IMR-90 (cell line): ENCODE measurements around the gene CSRP1. TPM values are rescaled to one million over a fixed set of nuclear protein-coding genes. Genes with fewer than 3 reads are reported as not detected.

Source experiments
- ATAC-seq: fragments of 200-7000 bp; cut with Tn5 transposase; 2 replicates; pipeline ENCODE4 v1.9.1; 2020; ENCODE audit warnings: low read depth, mild to moderate bottlenecking, moderate library complexity
- BruUV-seq: library from RNA; stranded (reverse); fragments of 400-500 nt; replicated peaks from 2 replicates; lab custom pipeline; 2021; lab: Mats Ljungman, UMichigan
- CTCF ChIA-PET: fragments of 300-600 bp; formaldehyde crosslinking; extraction: SDS; loops from one replicate; lab custom pipeline; 2021; ENCODE audit warnings: antibody characterized with exemption; lab: Yijun Ruan, JAX
- POLR2A ChIA-PET: fragments of 300-600 bp; sonication (Branson Sonifier 250); formaldehyde crosslinking; loops from one replicate; lab custom pipeline; 2022; ENCODE audit warnings: antibody characterized with exemption; ENCODE audit not compliant: unreplicated experiment; lab: Charles Lee
- DNase-seq: peaks from one replicate; pipeline ENCODE4 v3.0.0; 2013
- H2AFZ ChIP-seq: replicated peaks from 2 replicates; pipeline ENCODE3; 2013; ENCODE audit warnings: low read length, mild to moderate bottlenecking; ENCODE audit not compliant: poor library complexity
- H2AK5ac ChIP-seq: 2 replicates; pipeline ENCODE4 v1.6.1; 2013; ENCODE audit warnings: low read depth, low read length, inconsistent platforms
- H2AK9ac ChIP-seq: replicated peaks from 2 replicates; pipeline ENCODE3; 2013; ENCODE audit warnings: mild to moderate bottlenecking, low read depth, low read length, moderate library complexity; ENCODE audit not compliant: poor library complexity
- H2BK120ac ChIP-seq: 2 replicates; pipeline ENCODE4 v1.6.1; 2013; ENCODE audit warnings: low read depth, low read length, inconsistent platforms
- H2BK15ac ChIP-seq: 3 replicates; pipeline ENCODE4 v1.6.1; 2013; ENCODE audit warnings: low read depth, low read length, inconsistent platforms
- H2BK20ac ChIP-seq: 2 replicates; pipeline ENCODE4 v1.6.1; 2013; ENCODE audit warnings: low read depth, mild to moderate bottlenecking, inconsistent platforms, low read length, moderate library complexity
- H2BK5ac ChIP-seq: 2 replicates; pipeline ENCODE4 v1.6.1; 2013; ENCODE audit warnings: mild to moderate bottlenecking, low read depth, low read length, inconsistent platforms; ENCODE audit not compliant: poor library complexity, severe bottlenecking
- H3K14ac ChIP-seq: replicated peaks from 2 replicates; pipeline ENCODE4 v1.6.1; 2013; ENCODE audit warnings: low read depth, low read length, inconsistent platforms
- H3K18ac ChIP-seq: 2 replicates; pipeline ENCODE4 v1.6.1; 2013; ENCODE audit warnings: low read depth, low read length, control low read depth
- H3K23ac ChIP-seq: 2 replicates; pipeline ENCODE4 v1.6.1; 2013; ENCODE audit warnings: low read depth, low read length, inconsistent platforms
- H3K27ac ChIP-seq: 2 replicates; pipeline ENCODE4 v1.5.1; 2013; ENCODE audit warnings: mild to moderate bottlenecking, control low read depth, low read length; ENCODE audit not compliant: insufficient read depth
- H3K27me3 ChIP-seq: 2 replicates; pipeline ENCODE4 v1.6.1; 2013; ENCODE audit warnings: low read length; ENCODE audit not compliant: control insufficient read depth, insufficient read depth
- H3K36me3 ChIP-seq: 2 replicates; pipeline ENCODE4 v1.6.1; 2013; ENCODE audit warnings: low read length, mixed read lengths; ENCODE audit not compliant: control insufficient read depth, insufficient read depth
- H3K4ac ChIP-seq: 2 replicates; pipeline ENCODE4 v1.6.1; 2013; ENCODE audit warnings: low read depth, low read length, inconsistent platforms
- H3K4me1 ChIP-seq: 2 replicates; pipeline ENCODE4 v1.6.1; 2013; ENCODE audit warnings: low read length, mixed read lengths; ENCODE audit not compliant: control insufficient read depth, insufficient read depth
- H3K4me2 ChIP-seq: 2 replicates; pipeline ENCODE4 v1.6.1; 2013; ENCODE audit warnings: low read depth, mild to moderate bottlenecking, control low read depth, low read length, moderate library complexity
- H3K4me3 ChIP-seq: 2 replicates; pipeline ENCODE4 v1.5.1; 2013; ENCODE audit warnings: low read depth, mild to moderate bottlenecking, control low read depth, low read length, moderate library complexity; ENCODE audit not compliant: insufficient read depth
- H3K56ac ChIP-seq: 2 replicates; pipeline ENCODE4 v1.6.1; 2013; ENCODE audit warnings: low read length, inconsistent platforms; ENCODE audit not compliant: insufficient read depth; ENCODE audit errors: extremely low read depth
- H3K79me1 ChIP-seq, 2 experiments: 2 replicates each; pipeline ENCODE4 v1.6.1; 2013; ENCODE audit warnings: low read length in 2 of 2, inconsistent platforms in 1 of 2, low read depth in 1 of 2
- H3K9ac ChIP-seq: 2 replicates; pipeline ENCODE4 v1.6.1; 2013; ENCODE audit warnings: low read depth, low read length, control low read depth
- H3K9me1 ChIP-seq: 2 replicates; pipeline ENCODE4 v1.6.1; 2013; ENCODE audit warnings: low read length, inconsistent platforms; ENCODE audit not compliant: insufficient read depth
- H3K9me3 ChIP-seq: 2 replicates; pipeline ENCODE4 v1.6.1; 2013; ENCODE audit warnings: low read length; ENCODE audit not compliant: control insufficient read depth, insufficient read depth
- H4K20me1 ChIP-seq: 2 replicates; pipeline ENCODE4 v1.6.1; 2013; ENCODE audit warnings: low read length, inconsistent platforms; ENCODE audit not compliant: insufficient read depth
- H4K5ac ChIP-seq: 2 replicates; pipeline ENCODE4 v1.6.1; 2013; ENCODE audit warnings: mild to moderate bottlenecking, low read depth, low read length, control low read depth
- H4K8ac ChIP-seq, 2 experiments: 2 replicates each; pipeline ENCODE4 v1.6.1; 2013; ENCODE audit warnings: low read depth in 2 of 2, low read length in 2 of 2, control low read depth in 1 of 2, inconsistent platforms in 1 of 2
- H4K91ac ChIP-seq: 2 replicates; pipeline ENCODE4 v1.6.1; 2013; ENCODE audit warnings: low read depth, low read length, inconsistent platforms; ENCODE audit not compliant: insufficient read depth
- CTCF ChIP-seq: conservative IDR thresholded peaks from 2 replicates; pipeline ENCODE4 v1.5.1; 2012; ENCODE audit warnings: mild to moderate bottlenecking, low read depth, low read length, improper control_type of control experiment
- ELK1 ChIP-seq: fragments of 150-350 bp; IDR thresholded peaks from 2 replicates; pipeline ENCODE4 v1.6.1; 2016; ENCODE audit warnings: low read depth, mild to moderate bottlenecking, low read length, moderate library complexity, borderline replicate concordance
- MAFK ChIP-seq: IDR thresholded peaks from 2 replicates; pipeline ENCODE4 v1.6.1; 2012; ENCODE audit warnings: low read depth, low read length, improper control_type of control experiment
- MAZ ChIP-seq: IDR thresholded peaks from 2 replicates; pipeline ENCODE4 v1.6.1; 2012; ENCODE audit warnings: low read depth, mild to moderate bottlenecking, low read length, improper control_type of control experiment, moderate library complexity, borderline replicate concordance
- MXI1 ChIP-seq: IDR thresholded peaks from 2 replicates; pipeline ENCODE4 v1.6.1; 2012; ENCODE audit warnings: low read depth, mild to moderate bottlenecking, low read length, moderate library complexity, borderline replicate concordance
- POLR2A ChIP-seq: IDR thresholded peaks from 2 replicates; pipeline ENCODE4 v1.6.1; 2012; ENCODE audit warnings: mild to moderate bottlenecking, low read depth, low read length
- RAD21 ChIP-seq: IDR thresholded peaks from 2 replicates; pipeline ENCODE4 v1.6.1; 2012; ENCODE audit warnings: low read length, improper control_type of control experiment
- RCOR1 ChIP-seq: IDR thresholded peaks from 2 replicates; pipeline ENCODE4 v1.6.1; 2012; ENCODE audit warnings: mild to moderate bottlenecking, low read length, improper control_type of control experiment; ENCODE audit not compliant: insufficient replicate concordance
- RFX5 ChIP-seq: IDR thresholded peaks from 2 replicates; pipeline ENCODE4 v1.8.0; 2012; ENCODE audit warnings: low read depth, mild to moderate bottlenecking, low read length, moderate library complexity
- SMC3 ChIP-seq: fragments of 150-350 bp; IDR thresholded peaks from 2 replicates; pipeline ENCODE4 v1.6.1; 2016; ENCODE audit warnings: low read depth, mild to moderate bottlenecking, antibody characterized with exemption, low read length, moderate library complexity
- USF2 ChIP-seq: fragments of 150-350 bp; IDR thresholded peaks from 2 replicates; pipeline ENCODE4 v1.6.1; 2017; ENCODE audit warnings: mild to moderate bottlenecking, antibody characterized with exemption, low read length, low read depth
- WGBS, 2 experiments: methylation state at CpG; one replicate each; pipeline versions ENCODE4 v1.1.5 to v1.1.7; 2013; ENCODE audit warnings: missing lambda C conversion rate in 2 of 2; ENCODE audit not compliant: insufficient read length in 1 of 2; ENCODE audit errors: extremely low coverage in 2 of 2; 5-methylcytosine and 5-hydroxymethylcytosine counted together
- dilution Hi-C: fragments of 300-500 bp; cut with HindIII; formaldehyde crosslinking; loops from one replicate; pipeline ENCODE4 v1.14.3; 2018; ENCODE audit warnings: low sequenced_read_pairs; ENCODE audit not compliant: unreplicated experiment
- in situ Hi-C: fragments of 300-500 bp; cut with MboI; formaldehyde crosslinking; loops from 3 replicates; pipeline ENCODE4 v1.14.3; 2019; ENCODE audit warnings: low sequenced_read_pairs, inconsistent platforms, mixed read lengths
- intact Hi-C: fragments of 100-400 bp; cut with micrococcal nuclease; formaldehyde crosslinking; loops from 2 replicates; pipeline ENCODE4 v1.10.0; 2022
- polyA plus RNA-seq, 3 experiments: library from polyadenylated mRNA; depleted of rRNA; stranded (reverse); fragments of >200 nt; gene quantifications; 2 replicates each; pipeline ENCODE4 v1.2.3, GENCODE V29; 2012; ENCODE audit warnings: low replicate concordance in 1 of 3
- total RNA-seq: library from RNA; depleted of rRNA; stranded (reverse); fragments of >200 nt; gene quantifications from 2 replicates; pipeline ENCODE4 v1.2.3, GENCODE V29; 2012

Gene CSRP1
- total and polyA plus RNA-seq, 2 of the 4 experiments (the other 2 are of a cell fraction): 1,037 to 1,498 TPM

- no peak for TF ChIP-seq MAZ
Observed at GRCh38 chr1:201536558-201536957, 29.6 kb upstream of the CSRP1 start (continued).

GRCh38 chr1:201535919-201536245, 29.0 kb upstream of the CSRP1 start:
- Histone ChIP-seq H3K56ac (0 out of 2 replicates have a peak overlapping the region, but pooled peaks have one; percentile 14), H2AK5ac (peak overlapping the region; percentile 92), H3K27ac (peak overlapping the region; percentile 44; the same call in 1 of the 2 replicates), H2AFZ (peak overlapping the region; percentile 37), H3K27me3 (no peaks in the 10 kb centered on the region), H4K8ac (peak overlapping the region; percentile 9 to 78; a peak in 3 of 4 replicates), H3K36me3 (no peaks in the 10 kb centered on the region), H3K9me1 (peaks cover 25% of the 10 kb centered on the region), H3K23ac (peak overlapping the region; percentile 59), H4K5ac (peak overlapping the region; percentile 27), H3K4ac (peak overlapping the region; percentile 84), H3K9ac (no peak overlapping the region), H3K4me2 (no peak overlapping the region), H2BK15ac (peak overlapping the region; percentile 85; the same call in 2 of the 3 replicates), H3K4me3 (no peak overlapping the region), H3K79me1 (peaks cover 2 to 47% of the 10 kb centered on the region in 2 experiments; a peak in 2 of 4 replicates), H2BK20ac (peak overlapping the region; percentile 81), H3K18ac (peak overlapping the region; percentile 8), H2BK120ac (peak overlapping the region; percentile 75), H2BK5ac (peak overlapping the region; percentile 74), H4K20me1 (no peaks in the 10 kb centered on the region), H3K14ac (no peak overlapping the region; the same call in 1 of the 2 replicates), H3K9me3 (no peaks in the 10 kb centered on the region), H2AK9ac (peak overlapping the region; percentile 58), H4K91ac (peak overlapping the region; percentile 67), H3K4me1 (peaks cover 29% of the 10 kb centered on the region)
- intact Hi-C loops: loop anchor here (2.0 to 10.0 kb wide), 2 partner anchors 341 to 439 kb away; no protein-coding TSS in a partner anchor
- BruUV-seq: no TSS peak
- ATAC-seq (no peak), DNase-seq (no peak)
- WGBS, 2 experiments: 81% methylated on average over 3 of the region's 6 CpGs; no CpG with 5 or more reads in 1 of the 2 experiments
- no peak for TF ChIP-seq RCOR1
- no peak for TF ChIP-seq MAZ
- no peak for TF ChIP-seq POLR2A
- TF ChIP-seq ELK1: no peak
- no peak for TF ChIP-seq SMC3
- no peak for TF ChIP-seq RAD21
- TF ChIP-seq MXI1: no peak
- no peak for TF ChIP-seq MAFK
- no peak for TF ChIP-seq RFX5
- no peak for TF ChIP-seq CTCF
- TF ChIP-seq USF2: no peak
- in situ Hi-C loops: loop anchor here (25.0 kb wide), 2 partner anchors 426 to 601 kb away; partner anchors contain the start of genes ARL8A and TIMM17A
- dilution Hi-C loops: no loop called here
- CTCF ChIA-PET: interaction anchor here (1.1 to 2.0 kb wide), 2 partner anchors 16 to 174 kb away, joined by 4 read pairs; no protein-coding TSS in a partner anchor
- POLR2A ChIA-PET: interaction anchor here (1.1 kb wide), 1 partner anchor 101 kb away, joined by 3 read pairs; no protein-coding TSS in a partner anchor
